Measurements from ENCODE around the gene GTSE1.
"Not testable (repeated sequence)": the region's sequence is repeated elsewhere in the genome, so short reads cannot be mapped to it uniquely, and the experiment has no call there.

The GTSE1 gene

GRCh38 chr22:46300491-46300890 is 3.8 kb downstream of the GTSE1 start:
- Histone ChIP-seq H3K27me3 (ENCODE audit: low read depth, low read length) (no peaks in the 10 kb centered on the region), H3K27ac (ENCODE audit: low read length) (no peak overlapping the region), H3K4me1 (ENCODE audit: control insufficient read depth in 1 of 2, insufficient read depth in 2 of 2, low read length in 2 of 2) (peaks cover 3 to 16% of the 10 kb centered on the region in 2 donors), H3K36me3 (ENCODE audit: control insufficient read depth in 1 of 2, insufficient read depth in 2 of 2, low read length in 2 of 2) (no peaks in the 10 kb centered on the region), H3K4me3 (ENCODE audit: low read depth in 1 of 2, low read length in 2 of 2) (no peak overlapping the region), H3K9me3 (ENCODE audit: control insufficient read depth in 1 of 2, low read length in 2 of 2) (no peaks in the 10 kb centered on the region)

GRCh38 chr22:46303347-46303965 is 6.8 kb downstream of the GTSE1 start:
- Histone ChIP-seq H3K9me3 (ENCODE audit: control insufficient read depth in 1 of 2, low read length in 2 of 2) (no peaks in the 10 kb centered on the region), H3K36me3 (ENCODE audit: control insufficient read depth in 1 of 2, insufficient read depth in 2 of 2, low read length in 2 of 2) (no peaks in the 10 kb centered on the region), H3K4me3 (ENCODE audit: low read depth in 1 of 2, low read length in 2 of 2) (no peak overlapping the region)

GRCh38 chr22:46308283-46308988 is 11.8 kb downstream of the GTSE1 start:
- no peaks in the 10 kb centered on the region for H3K27me3 ChIP-seq (ENCODE audit: low read depth, low read length)
- H3K36me3 ChIP-seq (ENCODE audit: control insufficient read depth in 1 of 2, insufficient read depth in 2 of 2, low read length in 2 of 2): no peaks in the 10 kb centered on the region
- H3K4me1 ChIP-seq (ENCODE audit: control insufficient read depth in 1 of 2, insufficient read depth in 2 of 2, low read length in 2 of 2): no peaks in the 10 kb centered on the region
- H3K4me3 ChIP-seq (ENCODE audit: low read depth in 1 of 2, low read length in 2 of 2): no peak overlapping the region
- no peaks in the 10 kb centered on the region for H3K9me3 ChIP-seq (ENCODE audit: control insufficient read depth in 1 of 2, low read length in 2 of 2)
- no peak overlapping the region for H3K27ac ChIP-seq (ENCODE audit: low read length)

More at GRCh38 chr22:46303347-46303965, 6.8 kb downstream of the GTSE1 start:
- no peaks in the 10 kb centered on the region for H3K27me3 ChIP-seq (ENCODE audit: low read depth, low read length)
- no peak overlapping the region for H3K27ac ChIP-seq (ENCODE audit: low read length)
- H3K4me1 ChIP-seq (ENCODE audit: control insufficient read depth in 1 of 2, insufficient read depth in 2 of 2, low read length in 2 of 2): no peaks in the 10 kb centered on the region

GRCh38 chr22:46309526-46310085 is 12.9 kb downstream of the GTSE1 start:
- Histone ChIP-seq H3K36me3 (ENCODE audit: control insufficient read depth in 1 of 2, insufficient read depth in 2 of 2, low read length in 2 of 2) (no peaks in the 10 kb centered on the region), H3K4me3 (ENCODE audit: low read depth in 1 of 2, low read length in 2 of 2) (no peak overlapping the region), H3K27me3 (ENCODE audit: low read depth, low read length) (no peaks in the 10 kb centered on the region), H3K9me3 (ENCODE audit: control insufficient read depth in 1 of 2, low read length in 2 of 2) (no peaks in the 10 kb centered on the region), H3K4me1 (ENCODE audit: control insufficient read depth in 1 of 2, insufficient read depth in 2 of 2, low read length in 2 of 2) (no peaks in the 10 kb centered on the region), H3K27ac (ENCODE audit: low read length) (no peak overlapping the region)

GRCh38 chr22:46312056-46312455 is 15.4 kb downstream of the GTSE1 start:
- Histone ChIP-seq H3K9me3 (ENCODE audit: control insufficient read depth in 1 of 2, low read length in 2 of 2) (no peaks in the 10 kb centered on the region), H3K4me1 (ENCODE audit: control insufficient read depth in 1 of 2, insufficient read depth in 2 of 2, low read length in 2 of 2) (no peaks in the 10 kb centered on the region), H3K4me3 (ENCODE audit: low read depth in 1 of 2, low read length in 2 of 2) (no peak overlapping the region), H3K27me3 (ENCODE audit: low read depth, low read length) (no peaks in the 10 kb centered on the region), H3K36me3 (ENCODE audit: control insufficient read depth in 1 of 2, insufficient read depth in 2 of 2, low read length in 2 of 2) (no peaks in the 10 kb centered on the region), H3K27ac (ENCODE audit: low read length) (no peak overlapping the region)

- not testable (repeated sequence) for H3K4me3 ChIP-seq (ENCODE audit: low read depth in 1 of 2, low read length in 2 of 2); H3K27ac ChIP-seq (ENCODE audit: low read length); H3K4me1 ChIP-seq (ENCODE audit: control insufficient read depth in 1 of 2, insufficient read depth in 2 of 2, low read length in 2 of 2); H3K9me3 ChIP-seq (ENCODE audit: control insufficient read depth in 1 of 2, low read length in 2 of 2); H3K27me3 ChIP-seq (ENCODE audit: low read depth, low read length); H3K36me3 ChIP-seq (ENCODE audit: control insufficient read depth in 1 of 2, insufficient read depth in 2 of 2, low read length in 2 of 2)
Observed at GRCh38 chr22:46312848-46313247, 16.2 kb downstream of the GTSE1 start.

GRCh38 chr22:46315976-46316375 is 19.3 kb downstream of the GTSE1 start:
- Histone ChIP-seq H3K4me3 (ENCODE audit: low read depth in 1 of 2, low read length in 2 of 2) (no peak overlapping the region), H3K9me3 (ENCODE audit: control insufficient read depth in 1 of 2, low read length in 2 of 2) (no peaks in the 10 kb centered on the region), H3K27ac (ENCODE audit: low read length) (no peak overlapping the region), H3K36me3 (ENCODE audit: control insufficient read depth in 1 of 2, insufficient read depth in 2 of 2, low read length in 2 of 2) (no peaks in the 10 kb centered on the region), H3K27me3 (ENCODE audit: low read depth, low read length) (no peaks in the 10 kb centered on the region), H3K4me1 (ENCODE audit: control insufficient read depth in 1 of 2, insufficient read depth in 2 of 2, low read length in 2 of 2) (no peaks in the 10 kb centered on the region)

- Histone ChIP-seq H3K9me3 (ENCODE audit: control insufficient read depth in 1 of 2, low read length in 2 of 2) (no peaks in the 10 kb centered on the region), H3K4me3 (ENCODE audit: low read depth in 1 of 2, low read length in 2 of 2) (no peak overlapping the region), H3K27me3 (ENCODE audit: low read depth, low read length) (no peaks in the 10 kb centered on the region), H3K36me3 (ENCODE audit: control insufficient read depth in 1 of 2, insufficient read depth in 2 of 2, low read length in 2 of 2) (no peaks in the 10 kb centered on the region), H3K4me1 (ENCODE audit: control insufficient read depth in 1 of 2, insufficient read depth in 2 of 2, low read length in 2 of 2) (no peaks in the 10 kb centered on the region), H3K27ac (ENCODE audit: low read length) (no peak overlapping the region)
Observed at GRCh38 chr22:46317646-46318045, 21.0 kb downstream of the GTSE1 start.

GRCh38 chr22:46318576-46318975 is 21.9 kb downstream of the GTSE1 start:
- Histone ChIP-seq H3K4me3 (ENCODE audit: low read depth in 1 of 2, low read length in 2 of 2) (no peak overlapping the region), H3K27ac (ENCODE audit: low read length) (no peak overlapping the region), H3K36me3 (ENCODE audit: control insufficient read depth in 1 of 2, insufficient read depth in 2 of 2, low read length in 2 of 2) (no peaks in the 10 kb centered on the region), H3K4me1 (ENCODE audit: control insufficient read depth in 1 of 2, insufficient read depth in 2 of 2, low read length in 2 of 2) (no peaks in the 10 kb centered on the region), H3K27me3 (ENCODE audit: low read depth, low read length) (no peaks in the 10 kb centered on the region), H3K9me3 (ENCODE audit: control insufficient read depth in 1 of 2, low read length in 2 of 2) (no peaks in the 10 kb centered on the region)

- no peaks in the 10 kb centered on the region for H3K27me3 ChIP-seq (ENCODE audit: low read depth, low read length)
- H3K36me3 ChIP-seq (ENCODE audit: control insufficient read depth in 1 of 2, insufficient read depth in 2 of 2, low read length in 2 of 2): no peaks in the 10 kb centered on the region
- H3K27ac ChIP-seq (ENCODE audit: low read length): no peak overlapping the region
- H3K9me3 ChIP-seq (ENCODE audit: control insufficient read depth in 1 of 2, low read length in 2 of 2): no peaks in the 10 kb centered on the region
- no peak overlapping the region for H3K4me3 ChIP-seq (ENCODE audit: low read depth in 1 of 2, low read length in 2 of 2)
- no peaks in the 10 kb centered on the region for H3K4me1 ChIP-seq (ENCODE audit: control insufficient read depth in 1 of 2, insufficient read depth in 2 of 2, low read length in 2 of 2)
Observed at GRCh38 chr22:46319319-46319718, 22.6 kb downstream of the GTSE1 start.

GRCh38 chr22:46320166-46320710 is 23.6 kb downstream of the GTSE1 start:
- Histone ChIP-seq H3K27ac (ENCODE audit: low read length) (no peak overlapping the region), H3K9me3 (ENCODE audit: control insufficient read depth in 1 of 2, low read length in 2 of 2) (no peaks in the 10 kb centered on the region), H3K27me3 (ENCODE audit: low read depth, low read length) (no peaks in the 10 kb centered on the region), H3K36me3 (ENCODE audit: control insufficient read depth in 1 of 2, insufficient read depth in 2 of 2, low read length in 2 of 2) (no peaks in the 10 kb centered on the region), H3K4me1 (ENCODE audit: control insufficient read depth in 1 of 2, insufficient read depth in 2 of 2, low read length in 2 of 2) (no peaks in the 10 kb centered on the region), H3K4me3 (ENCODE audit: low read depth in 1 of 2, low read length in 2 of 2) (no peak overlapping the region)

Data from muscle layer of duodenum (tissue), 2 donors.